ENCODE results near the gene CST9.

DNA sequence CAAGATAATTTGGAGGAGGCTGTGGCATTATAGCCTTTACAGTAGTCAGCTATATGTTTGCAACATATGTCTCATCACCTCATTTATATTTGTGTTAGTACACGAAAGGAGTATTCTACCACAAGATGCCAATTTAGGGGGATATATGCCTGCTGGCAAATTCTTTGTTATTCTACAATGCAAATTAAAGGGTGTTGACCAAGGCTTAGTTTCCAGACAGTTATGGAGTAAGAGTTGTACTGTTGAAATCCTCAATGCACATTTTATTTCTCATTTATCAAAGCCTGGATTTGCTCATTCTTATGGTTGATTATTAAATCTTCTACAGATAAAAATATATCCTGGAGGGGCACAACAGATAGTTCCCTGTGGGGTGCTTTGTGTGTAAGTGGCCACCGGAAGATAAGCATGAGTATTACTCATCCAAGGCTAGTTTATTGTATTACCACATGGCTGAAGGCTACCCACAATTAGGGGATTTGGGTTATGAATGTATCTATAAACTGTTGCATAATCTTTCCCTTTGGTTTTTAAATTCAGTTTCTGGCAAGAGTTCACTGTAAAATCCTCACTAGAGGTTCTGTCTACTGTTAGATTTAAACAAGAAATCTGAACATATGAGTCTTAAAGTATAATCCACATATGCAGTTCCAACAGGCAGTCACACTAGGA lies 9.0 kb downstream of the CST9 start:
- no peak for TF ChIP-seq POLR2A (IDR thresholded peaks at IDR 0.05)
- TF ChIP-seq, protein P1, sequence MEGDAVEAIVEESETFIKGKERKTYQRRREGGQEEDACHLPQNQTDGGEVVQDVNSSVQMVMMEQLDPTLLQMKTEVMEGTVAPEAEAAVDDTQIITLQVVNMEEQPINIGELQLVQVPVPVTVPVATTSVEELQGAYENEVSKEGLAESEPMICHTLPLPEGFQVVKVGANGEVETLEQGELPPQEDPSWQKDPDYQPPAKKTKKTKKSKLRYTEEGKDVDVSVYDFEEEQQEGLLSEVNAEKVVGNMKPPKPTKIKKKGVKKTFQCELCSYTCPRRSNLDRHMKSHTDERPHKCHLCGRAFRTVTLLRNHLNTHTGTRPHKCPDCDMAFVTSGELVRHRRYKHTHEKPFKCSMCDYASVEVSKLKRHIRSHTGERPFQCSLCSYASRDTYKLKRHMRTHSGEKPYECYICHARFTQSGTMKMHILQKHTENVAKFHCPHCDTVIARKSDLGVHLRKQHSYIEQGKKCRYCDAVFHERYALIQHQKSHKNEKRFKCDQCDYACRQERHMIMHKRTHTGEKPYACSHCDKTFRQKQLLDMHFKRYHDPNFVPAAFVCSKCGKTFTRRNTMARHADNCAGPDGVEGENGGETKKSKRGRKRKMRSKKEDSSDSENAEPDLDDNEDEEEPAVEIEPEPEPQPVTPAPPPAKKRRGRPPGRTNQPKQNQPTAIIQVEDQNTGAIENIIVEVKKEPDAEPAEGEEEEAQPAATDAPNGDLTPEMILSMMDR (IDR thresholded peaks at IDR 0.05): no peak
- no peak for TF ChIP-seq POLR2AphosphoS5 (IDR thresholded peaks at IDR 0.05)
- TF ChIP-seq EP300 (IDR thresholded peaks at IDR 0.05): no peak
